ENCODE results near the gene THTPA. TPM values are rescaled to one million over a fixed set of nuclear protein-coding genes. Genes with fewer than 3 reads are reported as not detected.

THTPA gene
- total and polyA plus RNA-seq, 2 of the 13 experiments (the other 11 are each of a cell fraction or from before 2014, with no cell fraction given), result 7.4 to 8.7 TPM

GRCh38 chr14:23551266-23552028 is 4.6 kb upstream of the THTPA start, which contains the start of gene ZFHX2 (continued):
- TF ChIP-seq THRA (CRISPR knock-in tag; IDR thresholded peaks at IDR 0.05; ENCODE audit: borderline replicate concordance), result peak; percentile 65
- TF ChIP-seq PLSCR1 (CRISPR knock-in tag; IDR thresholded peaks at IDR 0.05; ENCODE audit: borderline replicate concordance), result no peak
- peak; percentile 98 for TF ChIP-seq RBFOX2 (IDR thresholded peaks at IDR 0.05; ENCODE audit: low read depth, low read length)
- TF ChIP-seq ZBTB42 (CRISPR knock-in tag; IDR thresholded peaks at IDR 0.05), result peak; percentile 97
- no peak for TF ChIP-seq ZNF616 (CRISPR knock-in tag; IDR thresholded peaks at IDR 0.05; ENCODE audit: low read depth)
- peak; percentile 63; the same call in 1 of the 2 replicates for TF ChIP-seq ZMAT3 (CRISPR knock-in tag; conservative IDR thresholded peaks at IDR 0.05)
- no peak for TF ChIP-seq TGIF2 (CRISPR knock-in tag; IDR thresholded peaks at IDR 0.05)
- TF ChIP-seq REPIN1 (CRISPR knock-in tag; IDR thresholded peaks at IDR 0.05; ENCODE audit: borderline replicate concordance, low read depth), result no peak; the same call in 1 of the 2 replicates
- TF ChIP-seq ZNF749 (CRISPR knock-in tag; IDR thresholded peaks at IDR 0.05; ENCODE audit: borderline replicate concordance), result no peak
- TF ChIP-seq ZNF605 (CRISPR knock-in tag; IDR thresholded peaks at IDR 0.05), result peak; percentile 88; the same call in 1 of the 2 replicates
- peak; percentile 71; the same call in 1 of the 2 replicates for TF ChIP-seq MEIS2 (CRISPR knock-in tag; IDR thresholded peaks at IDR 0.05)
- TF ChIP-seq KLF15 (CRISPR knock-in tag; IDR thresholded peaks at IDR 0.05; ENCODE audit: borderline replicate concordance), result no peak
- TF ChIP-seq ZNF513 (CRISPR knock-in tag; conservative IDR thresholded peaks at IDR 0.05), result peak; percentile 83; the same call in 1 of the 2 replicates
- TF ChIP-seq ZNF30 (CRISPR knock-in tag; IDR thresholded peaks at IDR 0.05), result no peak
- 0 out of 2 replicates have a peak, but pooled peaks have one; percentile 36 for TF ChIP-seq BHLHE40 (IDR thresholded peaks at IDR 0.05; ENCODE audit: low read length)
- peak; percentile 98 for TF ChIP-seq HDAC1 (CRISPR knock-in tag; IDR thresholded peaks at IDR 0.05)
- 0 out of 2 replicates have a peak, but pooled peaks have one; percentile 39 for TF ChIP-seq SOX13 (IDR thresholded peaks at IDR 0.05)
- TF ChIP-seq SOX13 (CRISPR knock-in tag; conservative IDR thresholded peaks at IDR 0.05 in 1 of 2, IDR thresholded peaks at IDR 0.05 in 1 of 2), result peak; percentile 32 to 70; a peak in 2 of 4 replicates
- TF ChIP-seq ZNF710 (CRISPR knock-in tag; IDR thresholded peaks at IDR 0.05; ENCODE audit: borderline replicate concordance), result peak; percentile 89
- peak; percentile 84 for TF ChIP-seq KDM5A (IDR thresholded peaks at IDR 0.05; ENCODE audit: borderline replicate concordance, low read length)
- TF ChIP-seq RXRA (CRISPR knock-in tag; IDR thresholded peaks at IDR 0.05), result peak; percentile 36

All from HepG2 (cell line).